HEK293 (cell line): Measurements from ENCODE around the gene S100P.

Experiments
- CTCF ChIA-PET: fragments of 350-600 bp; formaldehyde crosslinking; extraction: SDS; loops from one replicate; lab custom pipeline; 2021; ENCODE audit warnings: antibody characterized with exemption; lab: Yijun Ruan, JAX
- POLR2A ChIA-PET: fragments of 300-600 bp; formaldehyde crosslinking; extraction: SDS; loops from one replicate; lab custom pipeline; 2020; ENCODE audit warnings: antibody characterized with exemption, inconsistent platforms; lab: Yijun Ruan, JAX
- H3K27ac ChIP-seq: fragments of 200-500 bp; sonication (Bioruptor generic); 2 replicates; pipeline ENCODE4 v1.5.1; 2014; ENCODE audit warnings: low read depth, low read length, control low read depth, inconsistent platforms; ENCODE audit errors: extremely low read depth
- H3K36me3 ChIP-seq, 2 experiments: fragments of 200-500 bp in 1 of 2; sonication (Bioruptor generic) in 1 of 2; 1 replicate in 1 of 2; 2 replicates in 1 of 2; pipeline ENCODE4 v1.5.1; 2014 to 2017; ENCODE audit warnings: inconsistent platforms in 2 of 2, low read length in 2 of 2; ENCODE audit not compliant: control insufficient read depth in 2 of 2, insufficient read depth in 1 of 2
- H3K4me1 ChIP-seq: fragments of 200-500 bp; sonication (Bioruptor generic); 2 replicates; pipeline ENCODE4 v1.5.1; 2014; ENCODE audit warnings: mild to moderate bottlenecking, low read length, inconsistent platforms; ENCODE audit not compliant: control insufficient read depth, insufficient read depth
- H3K4me3 ChIP-seq: 2 replicates; pipeline ENCODE4 v1.5.1; 2011; ENCODE audit warnings: low read depth, mild to moderate bottlenecking, control low read depth, low read length, moderate library complexity
- H3K9me3 ChIP-seq: fragments of 200-500 bp; sonication (Bioruptor generic); 2 replicates; pipeline ENCODE4 v1.5.1; 2014; ENCODE audit warnings: low read depth, low read length, inconsistent platforms; ENCODE audit not compliant: control insufficient read depth, insufficient read depth
- GLI2 ChIP-seq: fragments of 450-650 bp; formaldehyde crosslinking; IDR thresholded peaks from 2 replicates; pipeline ENCODE4; 2017; ENCODE audit warnings: missing biosample characterization, missing genetic modification characterization, low read depth, borderline replicate concordance
- GLIS2 ChIP-seq: fragments of 450-650 bp; formaldehyde crosslinking; IDR thresholded peaks from 2 replicates; pipeline ENCODE4 v1.5.1; 2016; ENCODE audit warnings: missing biosample characterization, missing genetic modification characterization
- KLF1 ChIP-seq: fragments of 450-650 bp; formaldehyde crosslinking; IDR thresholded peaks from 2 replicates; pipeline ENCODE4 v1.5.1; 2016; ENCODE audit warnings: missing biosample characterization, missing genetic modification characterization
- PRDM2 ChIP-seq: fragments of 450-650 bp; formaldehyde crosslinking; IDR thresholded peaks from 2 replicates; pipeline ENCODE4 v1.5.1; 2016; ENCODE audit warnings: missing biosample characterization, missing genetic modification characterization, borderline replicate concordance
- PRDM4 ChIP-seq: fragments of 450-650 bp; formaldehyde crosslinking; IDR thresholded peaks from 2 replicates; pipeline ENCODE4 v1.5.1; 2017; ENCODE audit warnings: missing biosample characterization, missing genetic modification characterization
- SCRT1 ChIP-seq: fragments of 450-650 bp; formaldehyde crosslinking; IDR thresholded peaks from 2 replicates; pipeline ENCODE4 v1.5.1; 2016; ENCODE audit warnings: missing biosample characterization, missing genetic modification characterization, borderline replicate concordance
- TRIM28 ChIP-seq: IDR thresholded peaks from 2 replicates; pipeline ENCODE4 v1.6.1; 2011; ENCODE audit warnings: low read length, control low read depth, borderline replicate concordance
- ZBTB20 ChIP-seq: fragments of 450-650 bp; formaldehyde crosslinking; IDR thresholded peaks from 2 replicates; pipeline ENCODE4 v1.5.1; 2016; ENCODE audit warnings: missing biosample characterization, missing genetic modification characterization
- ZEB2 ChIP-seq: fragments of 450-650 bp; formaldehyde crosslinking; IDR thresholded peaks from 2 replicates; pipeline ENCODE4 v1.5.1; 2016; ENCODE audit warnings: missing biosample characterization, missing genetic modification characterization
- ZNF112 ChIP-seq: fragments of 450-650 bp; formaldehyde crosslinking; IDR thresholded peaks from 2 replicates; pipeline ENCODE4 v1.5.0; 2017; ENCODE audit warnings: missing biosample characterization, missing genetic modification characterization
- ZNF449 ChIP-seq: fragments of 450-650 bp; formaldehyde crosslinking; IDR thresholded peaks from 2 replicates; pipeline ENCODE4 v1.5.1; 2017; ENCODE audit warnings: missing biosample characterization, mild to moderate bottlenecking, missing genetic modification characterization, moderate library complexity
- ZNF48 ChIP-seq: fragments of 450-650 bp; formaldehyde crosslinking; IDR thresholded peaks from 2 replicates; pipeline ENCODE4 v1.5.1; 2016; ENCODE audit warnings: missing biosample characterization, missing genetic modification characterization
- ZNF610 ChIP-seq: fragments of 450-650 bp; formaldehyde crosslinking; IDR thresholded peaks from 2 replicates; pipeline ENCODE4 v1.5.1; 2016; ENCODE audit warnings: missing biosample characterization, missing genetic modification characterization, borderline replicate concordance
- ZSCAN16 ChIP-seq: fragments of 450-650 bp; formaldehyde crosslinking; IDR thresholded peaks from 2 replicates; pipeline ENCODE4 v1.5.1; 2016; ENCODE audit warnings: missing biosample characterization, missing genetic modification characterization
- TF ChIP-seq, protein P1 (sequence below): fragments of 450-650 bp; formaldehyde crosslinking; IDR thresholded peaks from 2 replicates; pipeline ENCODE4 v1.5.1; 2016; ENCODE audit warnings: missing biosample characterization, missing genetic modification characterization
- TF ChIP-seq, protein P2 (sequence below): fragments of 450-650 bp; formaldehyde crosslinking; IDR thresholded peaks from 2 replicates; pipeline ENCODE4 v1.5.1; 2016; ENCODE audit warnings: missing biosample characterization, missing genetic modification characterization
- TF ChIP-seq, protein P3 (sequence below): fragments of 450-650 bp; formaldehyde crosslinking; IDR thresholded peaks from 2 replicates; pipeline ENCODE4 v1.5.1; 2016; ENCODE audit warnings: missing biosample characterization, missing genetic modification characterization
- TF ChIP-seq, protein P4 (sequence below): fragments of 450-650 bp; formaldehyde crosslinking; IDR thresholded peaks from 2 replicates; pipeline ENCODE4 v1.5.1; 2016; ENCODE audit warnings: missing biosample characterization, missing genetic modification characterization

Gene S100P

DNA sequence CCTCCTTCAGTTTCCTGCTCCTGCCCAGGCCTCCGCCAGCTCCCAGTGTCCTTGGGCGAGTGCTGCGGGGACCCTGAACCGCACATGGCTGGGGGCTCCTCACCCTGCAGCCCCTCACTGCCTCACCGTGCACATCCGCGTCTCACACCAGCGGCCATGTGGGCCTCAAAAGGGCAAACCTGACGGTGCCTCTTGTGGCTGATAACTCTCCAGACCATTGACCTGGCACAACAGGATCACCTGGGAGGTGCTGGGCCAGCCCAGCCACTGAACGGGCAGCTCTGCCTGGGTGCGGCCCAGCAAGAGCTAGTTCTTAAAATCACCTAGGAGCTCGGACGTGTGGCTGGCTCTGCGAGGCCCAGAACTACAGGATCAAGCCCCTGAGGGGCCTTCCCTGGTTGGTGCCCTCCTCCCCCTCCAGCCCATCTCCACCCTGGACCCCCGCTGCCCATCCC is 4.1 kb upstream of the S100P start:
- Histone ChIP-seq H3K36me3 (no peaks in the 10 kb centered on the region), H3K27ac (no peak overlapping the region), H3K4me3 (no peak overlapping the region), H3K4me1 (no peaks in the 10 kb centered on the region), H3K9me3 (no peaks in the 10 kb centered on the region)
- POLR2A ChIA-PET = interaction anchor here (0.9 to 1.0 kb wide), 3 partner anchors 15 to 18 kb away, joined by 3 to 6 read pairs (median 3); a partner anchor contains a TSS
- CTCF ChIA-PET = interaction anchor here (0.7 to 0.8 kb wide), 4 partner anchors 15 to 260 kb away, joined by 3 to 4 read pairs (median 3); no protein-coding TSS in a partner anchor
- TF ChIP-seq KLF1 (tag by site-specific recombination) = no peak
- no peak for TF ChIP-seq SCRT1 (tag by site-specific recombination)
- no peak for TF ChIP-seq TRIM28
- no peak for TF ChIP-seq GLI2 (tag by site-specific recombination)
- TF ChIP-seq ZEB2 (tag by site-specific recombination) = no peak
- TF ChIP-seq, protein P1, sequence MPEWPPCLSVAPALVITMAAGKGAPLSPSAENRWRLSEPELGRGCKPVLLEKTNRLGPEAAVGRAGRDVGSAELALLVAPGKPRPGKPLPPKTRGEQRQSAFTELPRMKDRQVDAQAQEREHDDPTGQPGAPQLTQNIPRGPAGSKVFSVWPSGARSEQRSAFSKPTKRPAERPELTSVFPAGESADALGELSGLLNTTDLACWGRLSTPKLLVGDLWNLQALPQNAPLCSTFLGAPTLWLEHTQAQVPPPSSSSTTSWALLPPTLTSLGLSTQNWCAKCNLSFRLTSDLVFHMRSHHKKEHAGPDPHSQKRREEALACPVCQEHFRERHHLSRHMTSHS (tag by site-specific recombination) = no peak
- TF ChIP-seq ZSCAN16 (tag by site-specific recombination) = no peak
- TF ChIP-seq, protein P2, sequence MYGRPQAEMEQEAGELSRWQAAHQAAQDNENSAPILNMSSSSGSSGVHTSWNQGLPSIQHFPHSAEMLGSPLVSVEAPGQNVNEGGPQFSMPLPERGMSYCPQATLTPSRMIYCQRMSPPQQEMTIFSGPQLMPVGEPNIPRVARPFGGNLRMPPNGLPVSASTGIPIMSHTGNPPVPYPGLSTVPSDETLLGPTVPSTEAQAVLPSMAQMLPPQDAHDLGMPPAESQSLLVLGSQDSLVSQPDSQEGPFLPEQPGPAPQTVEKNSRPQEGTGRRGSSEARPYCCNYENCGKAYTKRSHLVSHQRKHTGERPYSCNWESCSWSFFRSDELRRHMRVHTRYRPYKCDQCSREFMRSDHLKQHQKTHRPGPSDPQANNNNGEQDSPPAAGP (tag by site-specific recombination) = no peak
- no peak for TF ChIP-seq ZNF449 (tag by site-specific recombination)
- TF ChIP-seq ZNF610 = no peak
- TF ChIP-seq, protein P3, sequence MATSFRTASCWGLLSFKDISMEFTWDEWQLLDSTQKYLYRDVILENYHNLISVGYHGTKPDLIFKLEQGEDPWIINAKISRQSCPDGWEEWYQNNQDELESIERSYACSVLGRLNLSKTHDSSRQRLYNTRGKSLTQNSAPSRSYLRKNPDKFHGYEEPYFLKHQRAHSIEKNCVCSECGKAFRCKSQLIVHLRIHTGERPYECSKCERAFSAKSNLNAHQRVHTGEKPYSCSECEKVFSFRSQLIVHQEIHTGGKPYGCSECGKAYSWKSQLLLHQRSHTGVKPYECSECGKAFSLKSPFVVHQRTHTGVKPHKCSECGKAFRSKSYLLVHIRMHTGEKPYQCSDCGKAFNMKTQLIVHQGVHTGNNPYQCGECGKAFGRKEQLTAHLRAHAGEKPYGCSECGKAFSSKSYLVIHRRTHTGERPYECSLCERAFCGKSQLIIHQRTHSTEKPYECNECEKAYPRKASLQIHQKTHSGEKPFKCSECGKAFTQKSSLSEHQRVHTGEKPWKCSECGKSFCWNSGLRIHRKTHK = no peak
- no peak for TF ChIP-seq ZNF112 (tag by site-specific recombination)
- no peak for TF ChIP-seq ZBTB20 (tag by site-specific recombination)
- no peak; the same call in 1 of the 2 replicates for TF ChIP-seq GLIS2 (tag by site-specific recombination)
- TF ChIP-seq, protein P4, sequence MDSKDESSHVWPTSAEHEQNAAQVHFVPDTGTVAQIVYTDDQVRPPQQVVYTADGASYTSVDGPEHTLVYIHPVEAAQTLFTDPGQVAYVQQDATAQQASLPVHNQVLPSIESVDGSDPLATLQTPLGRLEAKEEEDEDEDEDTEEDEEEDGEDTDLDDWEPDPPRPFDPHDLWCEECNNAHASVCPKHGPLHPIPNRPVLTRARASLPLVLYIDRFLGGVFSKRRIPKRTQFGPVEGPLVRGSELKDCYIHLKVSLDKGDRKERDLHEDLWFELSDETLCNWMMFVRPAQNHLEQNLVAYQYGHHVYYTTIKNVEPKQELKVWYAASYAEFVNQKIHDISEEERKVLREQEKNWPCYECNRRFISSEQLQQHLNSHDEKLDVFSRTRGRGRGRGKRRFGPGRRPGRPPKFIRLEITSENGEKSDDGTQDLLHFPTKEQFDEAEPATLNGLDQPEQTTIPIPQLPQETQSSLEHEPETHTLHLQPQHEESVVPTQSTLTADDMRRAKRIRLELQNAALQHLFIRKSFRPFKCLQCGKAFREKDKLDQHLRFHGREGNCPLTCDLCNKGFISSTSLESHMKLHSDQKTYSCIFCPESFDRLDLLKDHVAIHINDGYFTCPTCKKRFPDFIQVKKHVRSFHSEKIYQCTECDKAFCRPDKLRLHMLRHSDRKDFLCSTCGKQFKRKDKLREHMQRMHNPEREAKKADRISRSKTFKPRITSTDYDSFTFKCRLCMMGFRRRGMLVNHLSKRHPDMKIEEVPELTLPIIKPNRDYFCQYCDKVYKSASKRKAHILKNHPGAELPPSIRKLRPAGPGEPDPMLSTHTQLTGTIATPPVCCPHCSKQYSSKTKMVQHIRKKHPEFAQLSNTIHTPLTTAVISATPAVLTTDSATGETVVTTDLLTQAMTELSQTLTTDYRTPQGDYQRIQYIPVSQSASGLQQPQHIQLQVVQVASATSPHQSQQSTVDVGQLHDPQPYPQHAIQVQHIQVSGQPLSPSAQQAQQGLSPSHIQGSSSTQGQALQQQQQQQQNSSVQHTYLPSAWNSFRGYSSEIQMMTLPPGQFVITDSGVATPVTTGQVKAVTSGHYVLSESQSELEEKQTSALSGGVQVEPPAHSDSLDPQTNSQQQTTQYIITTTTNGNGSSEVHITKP (tag by site-specific recombination) = no peak
- no peak for TF ChIP-seq ZNF48 (tag by site-specific recombination)
- no peak for TF ChIP-seq PRDM2 (tag by site-specific recombination)
- TF ChIP-seq PRDM4 (tag by site-specific recombination) = no peak
